Measurements from ENCODE around the gene GNG12.

DNA sequence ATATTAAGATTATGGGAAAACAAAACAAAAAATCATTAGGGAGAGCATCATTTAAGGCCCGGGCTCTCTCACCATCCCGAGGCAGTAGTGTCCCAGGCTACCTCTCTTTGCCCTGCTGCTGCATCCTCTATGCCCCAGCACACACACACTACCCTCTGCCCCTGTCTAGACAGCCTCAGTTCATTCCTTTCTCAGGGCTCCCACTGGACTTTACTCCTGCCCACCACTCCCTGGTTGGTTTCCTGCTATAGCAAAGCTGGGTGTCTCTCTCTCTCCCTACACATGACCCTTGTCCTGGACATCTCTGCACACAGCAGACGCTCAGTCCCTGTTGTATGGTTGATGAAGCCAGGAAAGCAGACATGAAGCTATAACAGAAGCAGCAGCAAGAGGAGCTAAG is 30.7 kb downstream of the GNG12 start:
- TF ChIP-seq, protein P1, sequence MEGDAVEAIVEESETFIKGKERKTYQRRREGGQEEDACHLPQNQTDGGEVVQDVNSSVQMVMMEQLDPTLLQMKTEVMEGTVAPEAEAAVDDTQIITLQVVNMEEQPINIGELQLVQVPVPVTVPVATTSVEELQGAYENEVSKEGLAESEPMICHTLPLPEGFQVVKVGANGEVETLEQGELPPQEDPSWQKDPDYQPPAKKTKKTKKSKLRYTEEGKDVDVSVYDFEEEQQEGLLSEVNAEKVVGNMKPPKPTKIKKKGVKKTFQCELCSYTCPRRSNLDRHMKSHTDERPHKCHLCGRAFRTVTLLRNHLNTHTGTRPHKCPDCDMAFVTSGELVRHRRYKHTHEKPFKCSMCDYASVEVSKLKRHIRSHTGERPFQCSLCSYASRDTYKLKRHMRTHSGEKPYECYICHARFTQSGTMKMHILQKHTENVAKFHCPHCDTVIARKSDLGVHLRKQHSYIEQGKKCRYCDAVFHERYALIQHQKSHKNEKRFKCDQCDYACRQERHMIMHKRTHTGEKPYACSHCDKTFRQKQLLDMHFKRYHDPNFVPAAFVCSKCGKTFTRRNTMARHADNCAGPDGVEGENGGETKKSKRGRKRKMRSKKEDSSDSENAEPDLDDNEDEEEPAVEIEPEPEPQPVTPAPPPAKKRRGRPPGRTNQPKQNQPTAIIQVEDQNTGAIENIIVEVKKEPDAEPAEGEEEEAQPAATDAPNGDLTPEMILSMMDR (IDR thresholded peaks at IDR 0.05): no peak
- no peak for TF ChIP-seq EZH2 (IDR thresholded peaks at IDR 0.05; ENCODE audit: borderline replicate concordance, insufficient read depth, low read depth, low read length, poor library complexity, severe bottlenecking)
